A204.1 (cell line): ENCODE data around the gene ATP6V0C.
"Not testable (repeated sequence)": the region's sequence is repeated elsewhere in the genome, so short reads cannot be mapped to it uniquely, and the experiment has no call there.

Experiments used
- FAIRE-seq: peaks from 2 replicates; lab custom pipeline; 2012; peaks lifted over from hg19 to GRCh38; lab: Jason Lieb, UNC

The ATP6V0C gene

GRCh38 chr16:2475413-2476344 is 38.1 kb upstream of the ATP6V0C start:
- no peak for FAIRE-seq

- no peak for FAIRE-seq
Measured at GRCh38 chr16:2476345-2476720, 37.4 kb upstream of the ATP6V0C start.

GRCh38 chr16:2476741-2477140 is 37.0 kb upstream of the ATP6V0C start:
- FAIRE-seq, result no peak

- FAIRE-seq, result no peak
Measured at GRCh38 chr16:2477327-2477726, 36.4 kb upstream of the ATP6V0C start.

- no peak for FAIRE-seq
Measured at GRCh38 chr16:2478279-2478678, 35.5 kb upstream of the ATP6V0C start.

GRCh38 chr16:2479996-2480395 is 33.8 kb upstream of the ATP6V0C start:
- FAIRE-seq, result not testable (repeated sequence)

GRCh38 chr16:2480948-2481347 is 32.8 kb upstream of the ATP6V0C start:
- no peak for FAIRE-seq

GRCh38 chr16:2481676-2482075 is 32.1 kb upstream of the ATP6V0C start:
- no peak for FAIRE-seq

GRCh38 chr16:2482249-2482648 is 31.5 kb upstream of the ATP6V0C start:
- FAIRE-seq, result no peak

- FAIRE-seq, result no peak
Measured at GRCh38 chr16:2482708-2483534, 30.8 kb upstream of the ATP6V0C start.

- FAIRE-seq, result no peak
Measured at GRCh38 chr16:2483939-2484897, 29.5 kb upstream of the ATP6V0C start.

GRCh38 chr16:2484898-2485508 is 28.7 kb upstream of the ATP6V0C start:
- FAIRE-seq, result no peak

- FAIRE-seq, result no peak
Measured at GRCh38 chr16:2485811-2486507, 27.8 kb upstream of the ATP6V0C start.

- FAIRE-seq, result no peak
Measured at GRCh38 chr16:2486645-2487516, 26.9 kb upstream of the ATP6V0C start.

GRCh38 chr16:2487517-2487842 is 26.3 kb upstream of the ATP6V0C start:
- FAIRE-seq, result no peak

GRCh38 chr16:2487903-2488531 is 25.7 kb upstream of the ATP6V0C start:
- no peak for FAIRE-seq

GRCh38 chr16:2489581-2489980 is 24.2 kb upstream of the ATP6V0C start:
- FAIRE-seq, result no peak

- no peak for FAIRE-seq
Measured at GRCh38 chr16:2490190-2491105, 23.3 kb upstream of the ATP6V0C start.

- no peak for FAIRE-seq
Measured at GRCh38 chr16:2492292-2492691, 21.5 kb upstream of the ATP6V0C start.
